GM12892 (cell line): ENCODE data around the gene ISG20L2.

Experiments used
- DNase-seq: peaks from one replicate; pipeline ENCODE4 v3.0.0; 2011; ENCODE audit not compliant: insufficient read length
- FAIRE-seq: peaks from 2 replicates; lab custom pipeline; 2011; peaks lifted over from hg19 to GRCh38; lab: Jason Lieb, UNC
- POLR2A ChIP-seq: IDR thresholded peaks from 2 replicates; pipeline ENCODE4 v1.6.1; 2011; ENCODE audit warnings: low read depth, low read length, control low read depth
- POLR2AphosphoS5 ChIP-seq: IDR thresholded peaks from 2 replicates; pipeline ENCODE4 v1.6.1; 2011; ENCODE audit warnings: low read depth, low read length, control low read depth
- TAF1 ChIP-seq: IDR thresholded peaks from 2 replicates; pipeline ENCODE4 v1.6.1; 2011; ENCODE audit warnings: low read depth, mild to moderate bottlenecking, control low read depth, low read length, borderline replicate concordance

The ISG20L2 gene

DNA sequence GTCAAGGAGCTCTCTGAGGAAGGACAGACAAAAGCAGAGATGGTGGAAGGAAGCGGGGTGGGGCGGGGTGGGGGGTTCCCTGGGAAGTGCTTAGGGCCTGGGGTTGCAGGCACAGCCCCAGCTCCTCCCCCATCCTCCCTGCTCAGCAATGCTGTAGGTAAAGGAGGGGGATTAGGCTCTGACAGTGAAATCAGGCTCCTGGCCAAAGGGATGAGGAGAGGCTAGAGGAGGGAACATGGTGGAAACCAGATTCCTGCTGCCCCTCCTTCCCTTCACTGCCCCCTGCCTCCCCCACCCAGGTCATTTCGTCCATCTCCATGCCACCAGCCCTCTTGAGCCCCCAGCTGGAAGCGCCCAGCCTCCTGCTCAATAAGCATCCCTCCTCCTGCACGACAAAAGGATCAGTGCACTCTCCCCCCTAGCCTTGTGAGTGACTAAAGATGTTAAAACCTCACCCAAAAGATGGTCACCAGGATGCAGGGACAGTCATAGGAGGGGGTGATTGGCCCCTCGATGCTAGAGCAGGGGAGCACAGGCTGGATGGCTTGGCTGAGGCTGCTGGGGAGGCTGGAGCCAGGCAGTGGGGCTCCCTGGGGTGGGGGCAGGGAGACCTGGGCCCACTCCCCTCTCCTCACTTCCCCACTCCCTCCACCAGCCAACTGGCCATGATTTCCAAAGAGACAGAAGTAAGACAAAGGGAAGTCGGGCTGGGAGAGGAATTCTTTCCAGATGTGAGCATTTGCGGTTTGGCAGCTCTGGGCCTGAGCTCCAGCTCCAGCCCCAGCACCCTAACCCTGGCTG lies 20.9 kb downstream of the ISG20L2 start:
- no peak for DNase-seq
- no peak for TF ChIP-seq TAF1
- TF ChIP-seq POLR2AphosphoS5 = no peak
- no peak for TF ChIP-seq POLR2A
- FAIRE-seq = no peak

DNA sequence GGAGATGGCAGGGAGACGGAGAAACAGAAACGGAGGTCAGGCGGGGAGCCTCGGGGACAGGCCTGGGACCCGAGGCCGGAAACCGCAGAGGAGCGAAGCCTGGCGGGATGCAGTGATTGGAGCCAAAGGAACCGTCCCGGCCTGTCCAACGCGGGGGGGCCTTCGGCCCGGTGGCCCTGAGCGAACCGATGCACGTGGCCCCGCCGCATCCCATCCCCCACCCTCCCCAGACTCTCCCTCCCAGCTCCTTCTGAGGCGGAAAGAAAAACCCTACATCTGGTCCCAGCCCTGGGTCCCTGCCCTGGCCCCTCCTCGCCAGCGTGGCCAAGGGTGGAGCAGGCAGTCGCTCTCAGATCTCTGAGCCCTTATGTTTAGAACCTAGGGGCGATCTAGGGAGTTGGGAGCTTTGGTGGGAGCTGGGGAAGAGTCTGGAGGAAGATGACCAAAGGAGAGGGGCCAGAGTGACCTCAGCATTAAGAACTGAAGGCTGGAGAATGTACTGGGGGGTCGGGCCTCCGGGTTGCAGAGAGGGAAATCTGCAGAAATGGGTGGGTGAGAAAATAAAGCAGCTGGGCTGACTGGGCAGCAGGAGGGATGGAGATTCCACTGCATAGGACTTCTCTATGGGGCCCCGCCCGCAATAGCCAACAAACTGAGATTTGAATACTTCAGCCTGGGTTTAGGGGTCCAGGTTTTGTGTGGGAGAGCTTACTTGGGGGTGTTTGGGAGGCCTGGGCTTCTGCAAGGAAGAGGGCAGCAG lies 21.7 kb downstream of the ISG20L2 start:
- FAIRE-seq (no peak), DNase-seq (no peak)
- no peak for TF ChIP-seq POLR2AphosphoS5
- no peak for TF ChIP-seq TAF1
- TF ChIP-seq POLR2A = no peak

- FAIRE-seq (peak; percentile 42), DNase-seq (peak; percentile 77)
- TF ChIP-seq POLR2A = no peak
- TF ChIP-seq POLR2AphosphoS5 = no peak
These were observed 22.5 kb downstream of the ISG20L2 start for GRCh38 chr1:156705918-156706656.

- FAIRE-seq = no peak
- TF ChIP-seq POLR2A (no peak), POLR2AphosphoS5 (no peak), TAF1 (no peak)
- no peak for DNase-seq
These were observed 23.1 kb downstream of the ISG20L2 start, which contains the start of gene CRABP2 for GRCh38 chr1:156705321-156705917. Gene CRABP2, minus strand, starts transcription at chr1:156705583. Its CDS starts 137 bp downstream, at chr1:156705446.

DNA sequence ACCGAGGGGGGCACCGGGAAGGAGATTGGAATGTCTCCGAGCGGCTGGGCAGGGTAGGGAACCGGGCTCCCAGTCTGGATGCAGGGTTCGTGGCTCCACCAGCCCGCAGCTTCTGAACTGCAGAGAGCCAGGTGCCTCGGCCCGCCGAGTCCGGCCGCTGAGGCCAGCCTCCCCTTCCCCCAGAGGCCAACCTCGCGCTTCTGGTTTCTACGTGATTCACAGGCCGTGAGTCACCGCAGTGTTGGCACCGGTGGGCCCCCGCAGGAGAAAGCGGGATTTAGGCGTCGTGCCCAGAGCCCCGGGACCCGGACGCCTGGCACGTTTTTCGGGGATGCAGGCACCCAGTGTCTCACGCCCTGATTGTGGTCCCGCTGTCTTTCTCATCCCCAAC lies 23.6 kb downstream of the ISG20L2 start:
- no peak for FAIRE-seq
- TF ChIP-seq POLR2AphosphoS5 (no peak), POLR2A (no peak), TAF1 (no peak)
- no peak for DNase-seq

GRCh38 chr1:156704166-156704711 lies 24.3 kb downstream of the ISG20L2 start:
- FAIRE-seq = no peak
- DNase-seq = no peak
- TF ChIP-seq TAF1 (no peak), POLR2AphosphoS5 (no peak), POLR2A (no peak)

GRCh38 chr1:156703741-156704140 lies 24.8 kb downstream of the ISG20L2 start:
- FAIRE-seq (no peak), DNase-seq (no peak)
- TF ChIP-seq TAF1 = no peak
- TF ChIP-seq POLR2AphosphoS5 = no peak
- TF ChIP-seq POLR2A = no peak

- DNase-seq = no peak
- FAIRE-seq = no peak
- TF ChIP-seq POLR2A (no peak), TAF1 (no peak), POLR2AphosphoS5 (no peak)
These were observed 25.2 kb downstream of the ISG20L2 start for GRCh38 chr1:156703336-156703735.

GRCh38 chr1:156700736-156701531 lies 27.6 kb downstream of the ISG20L2 start:
- FAIRE-seq (no peak), DNase-seq (no peak)
- TF ChIP-seq POLR2AphosphoS5 (no peak), TAF1 (no peak), POLR2A (no peak)

DNA sequence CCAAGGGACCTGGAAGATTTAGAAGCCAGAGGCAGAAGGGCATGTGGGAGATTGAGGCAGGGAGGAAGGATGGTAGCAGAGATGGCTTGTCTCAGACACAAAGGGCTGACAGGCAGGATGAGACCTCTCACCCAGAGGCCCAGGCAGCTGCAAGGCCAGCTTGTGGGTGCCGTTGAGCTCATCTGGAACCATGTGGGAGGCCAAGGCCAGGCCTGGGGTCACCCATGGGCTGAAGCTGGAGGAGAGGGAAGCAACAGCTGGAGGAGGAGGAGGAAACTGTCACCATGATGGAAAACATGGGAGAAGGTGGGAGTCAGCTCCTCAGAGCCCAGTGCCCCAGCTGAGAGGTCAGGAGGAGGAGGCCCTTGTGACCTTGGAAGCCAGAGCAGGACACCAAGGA lies 29.6 kb downstream of the ISG20L2 start:
- DNase-seq (no peak), FAIRE-seq (no peak)
- no peak for TF ChIP-seq POLR2AphosphoS5
- TF ChIP-seq POLR2A = no peak
- TF ChIP-seq TAF1 = no peak

GRCh38 chr1:156697481-156697880 lies 31.1 kb downstream of the ISG20L2 start:
- no peak for DNase-seq
- TF ChIP-seq POLR2A (no peak), POLR2AphosphoS5 (no peak), TAF1 (no peak)
- no peak for FAIRE-seq
